ENCODE data around the gene BPGM.
"Not testable (repeated sequence)": the region's sequence is repeated elsewhere in the genome, so short reads cannot be mapped to it uniquely, and the experiment has no call there.

The BPGM gene

GRCh38 chr7:134632052-134632451 lies 14.6 kb upstream of the BPGM start:
- DNase-seq (ENCODE audit: low read depth in 2 of 2), result no peak

GRCh38 chr7:134632937-134633540 lies 13.6 kb upstream of the BPGM start:
- no peak for DNase-seq (ENCODE audit: low read depth in 2 of 2)

- no peak for DNase-seq (ENCODE audit: low read depth in 2 of 2)
Measured at GRCh38 chr7:134636008-134636449, 10.6 kb upstream of the BPGM start.

GRCh38 chr7:134637441-134637840 lies 9.2 kb upstream of the BPGM start:
- no peak for DNase-seq (ENCODE audit: low read depth in 2 of 2)

- no peak for DNase-seq (ENCODE audit: low read depth in 2 of 2)
Measured at GRCh38 chr7:134637934-134638719, 8.5 kb upstream of the BPGM start.

GRCh38 chr7:134639061-134639460 lies 7.6 kb upstream of the BPGM start:
- DNase-seq (ENCODE audit: low read depth in 2 of 2), result no peak

- DNase-seq (ENCODE audit: low read depth in 2 of 2), result no peak
Measured at GRCh38 chr7:134639683-134640279, 6.9 kb upstream of the BPGM start.

- no peak for DNase-seq (ENCODE audit: low read depth in 2 of 2)
Measured at GRCh38 chr7:134640842-134641715, 5.6 kb upstream of the BPGM start.

GRCh38 chr7:134641981-134642380 lies 4.7 kb upstream of the BPGM start:
- DNase-seq (ENCODE audit: low read depth in 2 of 2), result not testable (repeated sequence)

- no peak for DNase-seq (ENCODE audit: low read depth in 2 of 2)
Measured at GRCh38 chr7:134643131-134643530, 3.5 kb upstream of the BPGM start.

- no peak for DNase-seq (ENCODE audit: low read depth in 2 of 2)
Measured at GRCh38 chr7:134645478-134645877, 1.2 kb upstream of the BPGM start.

GRCh38 chr7:134645935-134646334 lies 718 bp upstream of the BPGM start:
- no peak for DNase-seq (ENCODE audit: low read depth in 2 of 2)

- no peak for DNase-seq (ENCODE audit: low read depth in 2 of 2)
Measured at GRCh38 chr7:134648456-134648855, 1.8 kb downstream of the BPGM start.

GRCh38 chr7:134649226-134649775 lies 2.6 kb downstream of the BPGM start:
- DNase-seq (ENCODE audit: low read depth in 2 of 2), result no peak

- no peak for DNase-seq (ENCODE audit: low read depth in 2 of 2)
Measured at GRCh38 chr7:134651991-134652390, 5.3 kb downstream of the BPGM start.

- no peak for DNase-seq (ENCODE audit: low read depth in 2 of 2)
Measured at GRCh38 chr7:134654104-134654775, 7.6 kb downstream of the BPGM start.

- no peak for DNase-seq (ENCODE audit: low read depth in 2 of 2)
Measured at GRCh38 chr7:134657526-134657925, 10.9 kb downstream of the BPGM start.

GRCh38 chr7:134660242-134660785 lies 13.7 kb downstream of the BPGM start:
- DNase-seq (ENCODE audit: low read depth in 2 of 2), result no peak

GRCh38 chr7:134660961-134661376 lies 14.3 kb downstream of the BPGM start:
- no peak for DNase-seq (ENCODE audit: low read depth in 2 of 2)

- no peak for DNase-seq (ENCODE audit: low read depth in 2 of 2)
Measured at GRCh38 chr7:134662166-134662870, 15.7 kb downstream of the BPGM start.

Measured in stimulated activated CD8-positive, alpha-beta memory T cell treated with anti-CD3 and anti-CD28 coated beads, Interleukin-15, amount 100 ng/mL, for 4 hours (primary cell).